ENCODE measurements around the gene MYH6. TPM values are rescaled to one million over a fixed set of nuclear protein-coding genes. Genes with fewer than 3 reads are reported as not detected.

The MYH6 gene
- total RNA-seq, 2 experiments from 2014 or later, result 0.07 to 0.08 TPM

GRCh38 chr14:23442721-23443356 lies 34.8 kb upstream of the MYH6 start:
- no peak for DNase-seq
- peaks cover 16% of the 10 kb centered on the region for H3K4me1 Mint-ChIP-seq
- H3K9me3 Mint-ChIP-seq, result no peaks in the 10 kb centered on the region
- H3K4me3 Mint-ChIP-seq, result no peak overlapping the region
- ChIA-PET POLR2A (no interaction called here), CTCF (no interaction called here)
- H3K27ac Mint-ChIP-seq, result no peak overlapping the region
- no peaks in the 10 kb centered on the region for H3K27me3 Mint-ChIP-seq
- H3K36me3 Mint-ChIP-seq (ENCODE audit: low read depth), result no peaks in the 10 kb centered on the region

- no peak overlapping the region for H3K4me3 Mint-ChIP-seq
- peaks cover 6% of the 10 kb centered on the region for H3K4me1 Mint-ChIP-seq
- POLR2A ChIA-PET, result no interaction called here
- no peak for DNase-seq
- H3K27me3 Mint-ChIP-seq, result no peaks in the 10 kb centered on the region
- CTCF ChIA-PET, result interaction anchor here (0.8 kb wide), 1 partner anchor 13 kb away, joined by 3 read pairs; no protein-coding TSS in a partner anchor
- no peaks in the 10 kb centered on the region for H3K36me3 Mint-ChIP-seq (ENCODE audit: low read depth)
- no peaks in the 10 kb centered on the region for H3K9me3 Mint-ChIP-seq
- no peak overlapping the region for H3K27ac Mint-ChIP-seq
These were observed 33.0 kb upstream of the MYH6 start for GRCh38 chr14:23441076-23441475.

- no peak for DNase-seq
- Mint-ChIP-seq H3K4me3 (no peak overlapping the region), H3K27ac (no peak overlapping the region), H3K27me3 (no peaks in the 10 kb centered on the region), H3K9me3 (no peaks in the 10 kb centered on the region), H3K36me3 (ENCODE audit: low read depth) (no peaks in the 10 kb centered on the region), H3K4me1 (peaks cover 6% of the 10 kb centered on the region)
- POLR2A ChIA-PET, result interaction anchor here (0.6 kb wide), 1 partner anchor 9 kb away, joined by 4 read pairs; no protein-coding TSS in a partner anchor
- CTCF ChIA-PET, result no interaction called here
These were observed 31.2 kb upstream of the MYH6 start for GRCh38 chr14:23439107-23439835.

GRCh38 chr14:23438101-23438971 lies 30.3 kb upstream of the MYH6 start:
- Mint-ChIP-seq H3K9me3 (no peaks in the 10 kb centered on the region), H3K27ac (peak overlapping the region; percentile 32), H3K27me3 (no peaks in the 10 kb centered on the region), H3K4me1 (peaks cover 6% of the 10 kb centered on the region), H3K36me3 (ENCODE audit: low read depth) (no peaks in the 10 kb centered on the region), H3K4me3 (no peak overlapping the region)
- ChIA-PET CTCF (interaction anchor here (1.8 kb wide), 1 partner anchor 10 kb away, joined by 5 read pairs; no protein-coding TSS in a partner anchor), POLR2A (interaction anchor here (0.6 kb wide), 1 partner anchor 8 kb away, joined by 4 read pairs; no protein-coding TSS in a partner anchor)
- no peak for DNase-seq

- H3K9me3 Mint-ChIP-seq, result no peaks in the 10 kb centered on the region
- ChIA-PET POLR2A (no interaction called here), CTCF (interaction anchor here (1.2 to 1.8 kb wide), 3 partner anchors 9 to 77 kb away, joined by 3 to 5 read pairs (median 3); no protein-coding TSS in a partner anchor)
- peaks cover 6% of the 10 kb centered on the region for H3K4me1 Mint-ChIP-seq
- no peak for DNase-seq
- no peaks in the 10 kb centered on the region for H3K27me3 Mint-ChIP-seq
- H3K27ac Mint-ChIP-seq, result no peak overlapping the region
- no peak overlapping the region for H3K4me3 Mint-ChIP-seq
- no peaks in the 10 kb centered on the region for H3K36me3 Mint-ChIP-seq (ENCODE audit: low read depth)
These were observed 29.3 kb upstream of the MYH6 start for GRCh38 chr14:23437133-23438100.

- Mint-ChIP-seq H3K27me3 (no peaks in the 10 kb centered on the region), H3K9me3 (no peaks in the 10 kb centered on the region), H3K27ac (no peak overlapping the region), H3K4me3 (no peak overlapping the region), H3K36me3 (ENCODE audit: low read depth) (no peaks in the 10 kb centered on the region), H3K4me1 (peaks cover 6% of the 10 kb centered on the region)
- CTCF ChIA-PET, result interaction anchor here (0.9 to 1.8 kb wide), 4 partner anchors 8 to 76 kb away, joined by 3 to 5 read pairs (median 4); no protein-coding TSS in a partner anchor
- POLR2A ChIA-PET, result no interaction called here
- no peak for DNase-seq
These were observed 28.5 kb upstream of the MYH6 start for GRCh38 chr14:23436327-23437132.

GRCh38 chr14:23435543-23436326 lies 27.7 kb upstream of the MYH6 start, which contains the start of gene MYH7:
Gene MYH7, minus strand, starts transcription at chr14:23435660. Its CDS starts 1,928 bp downstream, at chr14:23433732.
- POLR2A ChIA-PET, result no interaction called here
- Mint-ChIP-seq H3K36me3 (ENCODE audit: low read depth) (no peaks in the 10 kb centered on the region), H3K9me3 (no peaks in the 10 kb centered on the region), H3K4me3 (no peak within 1 kb of the TSS), H3K27me3 (no peaks in the 10 kb centered on the region), H3K4me1 (peaks cover 6% of the 10 kb centered on the region), H3K27ac (no peak within 1 kb of the TSS)
- CTCF ChIA-PET, result interaction anchor here (0.9 kb wide), 1 partner anchor 15 kb away, joined by 4 read pairs; no protein-coding TSS in a partner anchor
- no peak for DNase-seq

- no peaks in the 10 kb centered on the region for H3K27me3 Mint-ChIP-seq
These were observed 26.6 kb upstream of the MYH6 start for GRCh38 chr14:23434488-23435222.

GRCh38 chr14:23433457-23433856 lies 25.4 kb upstream of the MYH6 start:
- CTCF ChIA-PET, result no interaction called here
- Mint-ChIP-seq H3K27me3 (no peaks in the 10 kb centered on the region), H3K4me1 (peaks cover 4% of the 10 kb centered on the region)

More at GRCh38 chr14:23434488-23435222, 26.6 kb upstream of the MYH6 start:
- no peak overlapping the region for H3K27ac Mint-ChIP-seq
- H3K9me3 Mint-ChIP-seq, result no peaks in the 10 kb centered on the region
- H3K36me3 Mint-ChIP-seq (ENCODE audit: low read depth), result no peaks in the 10 kb centered on the region
- CTCF ChIA-PET, result no interaction called here
- no peak overlapping the region for H3K4me3 Mint-ChIP-seq
- POLR2A ChIA-PET, result no interaction called here
- H3K4me1 Mint-ChIP-seq, result peaks cover 6% of the 10 kb centered on the region
- DNase-seq, result no peak

GRCh38 chr14:23432946-23433345 lies 24.9 kb upstream of the MYH6 start:
- H3K4me3 Mint-ChIP-seq, result no peak overlapping the region
- no peaks in the 10 kb centered on the region for H3K9me3 Mint-ChIP-seq
- no peak overlapping the region for H3K27ac Mint-ChIP-seq
- no peaks in the 10 kb centered on the region for H3K27me3 Mint-ChIP-seq
- ChIA-PET POLR2A (no interaction called here), CTCF (no interaction called here)
- no peaks in the 10 kb centered on the region for H3K36me3 Mint-ChIP-seq (ENCODE audit: low read depth)
- DNase-seq, result no peak
- H3K4me1 Mint-ChIP-seq, result peaks cover under 1% of the 10 kb centered on the region

More at GRCh38 chr14:23433457-23433856, 25.4 kb upstream of the MYH6 start:
- H3K4me3 Mint-ChIP-seq, result no peak overlapping the region
- no peaks in the 10 kb centered on the region for H3K36me3 Mint-ChIP-seq (ENCODE audit: low read depth)
- POLR2A ChIA-PET, result no interaction called here
- H3K9me3 Mint-ChIP-seq, result no peaks in the 10 kb centered on the region
- DNase-seq, result no peak
- H3K27ac Mint-ChIP-seq, result no peak overlapping the region
